Measurements from ENCODE around the gene COQ10A. TPM values are rescaled to one million over a fixed set of nuclear protein-coding genes. Genes with fewer than 3 reads are reported as not detected.
A peak's percentile ranks its signal among the peaks of the same experiment; 100 is the strongest.

The COQ10A gene
- total RNA-seq, 6 experiments from 2014 or later = 5.5 to 25.1 (median 13.0) TPM

- peaks cover 0 to 6% (median 2%) of the 10 kb centered on the region in 4 donors for H3K36me3 ChIP-seq
These were observed 35.6 kb upstream of the COQ10A start for GRCh38 chr12:56231184-56231582.

GRCh38 chr12:56234746-56235436 is 31.9 kb upstream of the COQ10A start:
- Histone ChIP-seq H3K36me3 (peaks cover 0 to 10% (median 3%) of the 10 kb centered on the region in 4 donors), H3K27me3 (no peaks in the 10 kb centered on the region), H3K4me1 (peaks cover 0 to 12% (median 4%) of the 10 kb centered on the region in 4 donors), H3K27ac (no peak overlapping the region), H3K9me3 (no peaks in the 10 kb centered on the region), H3K4me3 (no peak overlapping the region)
- intact Hi-C loops (cut with DNase I) = no loop called here
- DNase-seq = no peak
- no peak for ATAC-seq
- 71% methylated on average over 8 of the region's 16 CpGs for WGBS (ENCODE audit: insufficient coverage, low coverage, low lambda C conversion rate, missing lambda C conversion rate)
- no peak for TF ChIP-seq POLR2A (IDR thresholded peaks at IDR 0.05)
- TF ChIP-seq CTCF (IDR thresholded peaks at IDR 0.05) = no peak

More at GRCh38 chr12:56231184-56231582, 35.6 kb upstream of the COQ10A start:
- H3K27ac ChIP-seq = peak overlapping the region in 1 of 3 donors; percentile 74
- TF ChIP-seq CTCF (IDR thresholded peaks at IDR 0.05) = no peak
- peak overlapping the region; percentile 26 to 60 (median 57) for H3K4me3 ChIP-seq
- DNase-seq (no peak), ATAC-seq (peak in 1 of 4 donors; percentile 3)
- intact Hi-C loops (cut with DNase I) = no loop called here
- no peaks in the 10 kb centered on the region for H3K9me3 ChIP-seq
- H3K4me1 ChIP-seq = peaks cover 0 to 12% (median 4%) of the 10 kb centered on the region in 4 donors
- WGBS (ENCODE audit: insufficient coverage, low coverage, low lambda C conversion rate, missing lambda C conversion rate) = 23% methylated on average over 3 of the region's 11 CpGs
- H3K27me3 ChIP-seq = no peaks in the 10 kb centered on the region

- ATAC-seq (no peak), DNase-seq (no peak)
- no peaks in the 10 kb centered on the region for H3K27me3 ChIP-seq
- no peak for TF ChIP-seq POLR2A (IDR thresholded peaks at IDR 0.05)
- H3K4me1 ChIP-seq = peaks cover 0 to 10% (median 4%) of the 10 kb centered on the region in 4 donors
- intact Hi-C loops (cut with DNase I) = no loop called here
- WGBS (ENCODE audit: insufficient coverage, low coverage, low lambda C conversion rate, missing lambda C conversion rate) = 100% methylated on average over 4 of the region's 6 CpGs
- no peak overlapping the region for H3K4me3 ChIP-seq
- H3K9me3 ChIP-seq = no peaks in the 10 kb centered on the region
- H3K27ac ChIP-seq = no peak overlapping the region
- H3K36me3 ChIP-seq = peaks cover 0 to 14% (median 5%) of the 10 kb centered on the region in 4 donors
These were observed 30.7 kb upstream of the COQ10A start for GRCh38 chr12:56236091-56236490.

- Histone ChIP-seq H3K36me3 (peaks cover 0 to 14% (median 5%) of the 10 kb centered on the region in 4 donors), H3K4me3 (no peak overlapping the region), H3K4me1 (peaks cover 0 to 5% (median 0%) of the 10 kb centered on the region in 4 donors), H3K9me3 (no peaks in the 10 kb centered on the region), H3K27ac (no peak overlapping the region), H3K27me3 (no peaks in the 10 kb centered on the region)
- no peak for DNase-seq
- peak in 1 of 4 donors; percentile 2 for ATAC-seq
- intact Hi-C loops (cut with DNase I) = no loop called here
- no peak for TF ChIP-seq CTCF (IDR thresholded peaks at IDR 0.05)
- no peak for TF ChIP-seq POLR2A (IDR thresholded peaks at IDR 0.05)
- 100% methylated on average over 1 of the region's 5 CpGs for WGBS (ENCODE audit: insufficient coverage, low coverage, low lambda C conversion rate, missing lambda C conversion rate)
These were observed 29.8 kb upstream of the COQ10A start for GRCh38 chr12:56236985-56237384.

- H3K36me3 ChIP-seq = peaks cover 0 to 17% (median 5%) of the 10 kb centered on the region in 4 donors
- DNase-seq = no peak
- WGBS (ENCODE audit: insufficient coverage, low coverage, low lambda C conversion rate, missing lambda C conversion rate) = 41% methylated on average over 3 of the region's 11 CpGs
These were observed 29.2 kb upstream of the COQ10A start for GRCh38 chr12:56237552-56237951.

More at GRCh38 chr12:56237552-56237951, 29.2 kb upstream of the COQ10A start:
- no peak for TF ChIP-seq POLR2A (IDR thresholded peaks at IDR 0.05)
- no peak for TF ChIP-seq CTCF (IDR thresholded peaks at IDR 0.05)
- Histone ChIP-seq H3K9me3 (no peaks in the 10 kb centered on the region), H3K27ac (no peak overlapping the region), H3K27me3 (no peaks in the 10 kb centered on the region), H3K4me1 (peaks cover 0 to 5% (median 0%) of the 10 kb centered on the region in 4 donors), H3K4me3 (no peak overlapping the region)
- intact Hi-C loops (cut with DNase I) = no loop called here
- no peak for ATAC-seq

Data from right lobe of liver (tissue), 6 donors.